ENCODE data around the gene SMAP2.

- no peak for TF ChIP-seq POLR2A (IDR thresholded peaks at IDR 0.05)
- TF ChIP-seq CTCF (IDR thresholded peaks at IDR 0.05) = no peak
Measured at GRCh38 chr1:40382108-40382460, 8.6 kb downstream of the SMAP2 start.

All from heart left ventricle (tissue), 13 donors.